Thyroid gland (tissue), 4 donors: ENCODE data around the gene ADGRB3.

Experiments used
- CTCF ChIP-seq, 6 experiments: fragments of 200-600 bp in 3 of 6; fragments of 450-650 bp in 3 of 6; sonication (generic) in 3 of 6; IDR thresholded peaks; one replicate each; pipeline ENCODE4 v1.5.1; 2016 to 2019; ENCODE audit warnings: antibody characterized with exemption in 6 of 6, mild to moderate bottlenecking in 2 of 6, inconsistent platforms in 1 of 6, moderate library complexity in 1 of 6
- POLR2A ChIP-seq, 2 donors: fragments of 450-650 bp; IDR thresholded peaks; one replicate each; pipeline ENCODE4 v1.6.1; 2017; ENCODE audit warnings: antibody characterized with exemption in 2 of 2, mild to moderate bottlenecking in 2 of 2, moderate library complexity in 1 of 2

- TF ChIP-seq CTCF (IDR thresholded peaks at IDR 0.05) (no peak), POLR2A (IDR thresholded peaks at IDR 0.05) (no peak)
These were observed 105.9 kb downstream of the ADGRB3 start for GRCh38 chr6:68740828-68741500.
